A673 (cell line): ENCODE measurements around the gene CTAGE8.

Experiments
- EZH2 ChIP-seq: fragments of 200-600 bp; sonication (generic); IDR thresholded peaks from 2 replicates; pipeline ENCODE4 v1.6.1; 2017; ENCODE audit warnings: borderline replicate concordance, low read depth, mild to moderate bottlenecking, mixed read lengths, antibody characterized with exemption, low read length; ENCODE audit not compliant: poor library complexity, severe bottlenecking
- TF ChIP-seq, protein P1 (sequence below): fragments of 300-800, 200-600 bp; sonication (generic); conservative IDR thresholded peaks from 2 replicates; pipeline ENCODE4 v1.5.1; 2017; ENCODE audit warnings: low read depth, mild to moderate bottlenecking, antibody characterized with exemption, low read length, moderate library complexity, mixed read lengths

GRCh38 chr7:144256112-144256511, 13.0 kb downstream of the CTAGE8 start:
- TF ChIP-seq EZH2 = no peak
- TF ChIP-seq, protein P1, sequence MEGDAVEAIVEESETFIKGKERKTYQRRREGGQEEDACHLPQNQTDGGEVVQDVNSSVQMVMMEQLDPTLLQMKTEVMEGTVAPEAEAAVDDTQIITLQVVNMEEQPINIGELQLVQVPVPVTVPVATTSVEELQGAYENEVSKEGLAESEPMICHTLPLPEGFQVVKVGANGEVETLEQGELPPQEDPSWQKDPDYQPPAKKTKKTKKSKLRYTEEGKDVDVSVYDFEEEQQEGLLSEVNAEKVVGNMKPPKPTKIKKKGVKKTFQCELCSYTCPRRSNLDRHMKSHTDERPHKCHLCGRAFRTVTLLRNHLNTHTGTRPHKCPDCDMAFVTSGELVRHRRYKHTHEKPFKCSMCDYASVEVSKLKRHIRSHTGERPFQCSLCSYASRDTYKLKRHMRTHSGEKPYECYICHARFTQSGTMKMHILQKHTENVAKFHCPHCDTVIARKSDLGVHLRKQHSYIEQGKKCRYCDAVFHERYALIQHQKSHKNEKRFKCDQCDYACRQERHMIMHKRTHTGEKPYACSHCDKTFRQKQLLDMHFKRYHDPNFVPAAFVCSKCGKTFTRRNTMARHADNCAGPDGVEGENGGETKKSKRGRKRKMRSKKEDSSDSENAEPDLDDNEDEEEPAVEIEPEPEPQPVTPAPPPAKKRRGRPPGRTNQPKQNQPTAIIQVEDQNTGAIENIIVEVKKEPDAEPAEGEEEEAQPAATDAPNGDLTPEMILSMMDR = no peak
